Measurements from ENCODE around the gene MYO18A. TPM values are rescaled to one million over a fixed set of nuclear protein-coding genes. Genes with fewer than 3 reads are reported as not detected.

MYO18A gene
- total RNA-seq, 1 experiment from 2014 or later = 89.9 TPM

DNA sequence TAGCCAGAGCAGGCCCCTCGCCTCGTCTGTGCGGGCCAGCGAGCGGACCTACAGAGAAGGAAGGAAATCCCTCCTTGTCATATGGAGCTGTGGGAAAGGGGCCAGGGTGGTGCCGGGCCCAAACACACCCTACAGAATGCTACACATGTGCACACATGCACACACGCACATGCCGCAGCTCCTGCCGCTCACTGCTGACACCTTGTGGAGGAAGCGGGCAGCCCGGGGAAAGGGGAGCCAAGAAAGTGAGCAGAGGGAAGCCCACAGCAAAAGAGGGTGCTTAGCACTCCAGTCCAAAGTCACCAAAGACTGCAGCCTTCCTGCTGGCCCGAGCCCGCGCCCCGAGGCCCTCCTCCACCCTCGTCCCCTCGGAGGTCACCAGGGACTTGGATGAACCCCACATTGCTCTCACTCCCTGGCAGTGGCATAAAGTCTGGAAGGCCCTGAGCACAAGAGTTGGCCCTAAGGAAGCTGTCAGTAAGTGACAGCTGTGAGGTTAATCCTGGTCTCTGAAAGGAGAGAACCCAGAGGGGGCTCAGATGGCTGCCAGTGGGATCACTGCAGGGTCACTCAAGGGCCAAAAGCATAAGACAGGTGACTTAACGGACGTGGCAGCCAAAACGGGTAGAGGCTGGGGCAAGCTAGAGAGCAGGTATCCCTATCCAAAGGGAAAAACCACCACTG is 68.2 kb downstream of the MYO18A start:
- no peaks in the 10 kb centered on the region for H3K27me3 Mint-ChIP-seq (ENCODE audit: unreplicated experiment)
- H3K4me1 Mint-ChIP-seq (ENCODE audit: low read depth, unreplicated experiment) = peaks cover 20% of the 10 kb centered on the region
- H3K36me3 Mint-ChIP-seq (ENCODE audit: insufficient read depth, unreplicated experiment) = peaks cover 17% of the 10 kb centered on the region
- H3K27ac Mint-ChIP-seq (ENCODE audit: unreplicated experiment) = no peak overlapping the region
- peak; percentile 82 for DNase-seq
- no peaks in the 10 kb centered on the region for H3K9me3 Mint-ChIP-seq (ENCODE audit: low read depth, unreplicated experiment)
- intact Hi-C loops (cut with micrococcal nuclease; ENCODE audit: unreplicated experiment) = loop anchor here (10.0 kb wide), 1 partner anchor 387 kb away; the partner anchor contains the start of genes NEK8 and TLCD1
- CTCF ChIA-PET = interaction anchor here (0.7 to 3.3 kb wide), 9 partner anchors 11 to 506 kb away, joined by 3 to 44 read pairs (median 3); no protein-coding TSS in a partner anchor
- no peak overlapping the region for H3K4me3 Mint-ChIP-seq (ENCODE audit: low read depth, unreplicated experiment)
- TF ChIP-seq CTCF (IDR thresholded peaks at IDR 0.05; ENCODE audit: unreplicated experiment) = peak; percentile 87
- no TSS peak for BruUV-seq (replicated peaks)

DNA sequence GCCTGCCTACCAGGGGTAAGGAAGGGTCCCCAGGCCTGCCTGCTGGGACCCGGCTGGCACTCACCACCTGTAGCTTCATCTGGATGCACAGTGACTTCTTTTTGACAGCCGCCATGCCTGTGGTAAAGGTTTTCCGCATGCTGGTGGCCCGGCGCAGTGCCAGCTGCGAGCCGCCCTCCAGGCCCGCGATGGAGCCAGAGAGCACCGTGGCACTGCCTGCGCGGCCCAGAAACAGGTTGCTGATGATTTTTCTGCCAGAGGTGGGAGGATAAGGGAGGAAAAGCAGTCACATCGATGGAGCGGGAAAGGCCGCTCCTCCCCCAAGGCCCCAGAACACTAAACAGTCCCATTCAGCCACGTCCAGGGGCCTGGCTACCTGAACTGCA is 69.8 kb downstream of the MYO18A start:
- intact Hi-C loops (cut with micrococcal nuclease; ENCODE audit: unreplicated experiment) = loop anchor here (10.0 kb wide), 1 partner anchor 386 kb away; the partner anchor contains the start of genes NEK8 and TLCD1
- no peak overlapping the region for H3K27ac Mint-ChIP-seq (ENCODE audit: unreplicated experiment)
- H3K36me3 Mint-ChIP-seq (ENCODE audit: insufficient read depth, unreplicated experiment) = peaks cover 18% of the 10 kb centered on the region
- no peak overlapping the region for H3K4me3 Mint-ChIP-seq (ENCODE audit: low read depth, unreplicated experiment)
- CTCF ChIA-PET = interaction anchor here (1.1 to 2.8 kb wide), 2 partner anchors 35 to 145 kb away, joined by 3 to 17 read pairs; no protein-coding TSS in a partner anchor
- no peak for TF ChIP-seq CTCF (IDR thresholded peaks at IDR 0.05; ENCODE audit: unreplicated experiment)
- BruUV-seq (replicated peaks) = no TSS peak
- no peak for DNase-seq
- no peaks in the 10 kb centered on the region for H3K27me3 Mint-ChIP-seq (ENCODE audit: unreplicated experiment)
- no peaks in the 10 kb centered on the region for H3K9me3 Mint-ChIP-seq (ENCODE audit: low read depth, unreplicated experiment)
- peaks cover 20% of the 10 kb centered on the region for H3K4me1 Mint-ChIP-seq (ENCODE audit: low read depth, unreplicated experiment)

DNA sequence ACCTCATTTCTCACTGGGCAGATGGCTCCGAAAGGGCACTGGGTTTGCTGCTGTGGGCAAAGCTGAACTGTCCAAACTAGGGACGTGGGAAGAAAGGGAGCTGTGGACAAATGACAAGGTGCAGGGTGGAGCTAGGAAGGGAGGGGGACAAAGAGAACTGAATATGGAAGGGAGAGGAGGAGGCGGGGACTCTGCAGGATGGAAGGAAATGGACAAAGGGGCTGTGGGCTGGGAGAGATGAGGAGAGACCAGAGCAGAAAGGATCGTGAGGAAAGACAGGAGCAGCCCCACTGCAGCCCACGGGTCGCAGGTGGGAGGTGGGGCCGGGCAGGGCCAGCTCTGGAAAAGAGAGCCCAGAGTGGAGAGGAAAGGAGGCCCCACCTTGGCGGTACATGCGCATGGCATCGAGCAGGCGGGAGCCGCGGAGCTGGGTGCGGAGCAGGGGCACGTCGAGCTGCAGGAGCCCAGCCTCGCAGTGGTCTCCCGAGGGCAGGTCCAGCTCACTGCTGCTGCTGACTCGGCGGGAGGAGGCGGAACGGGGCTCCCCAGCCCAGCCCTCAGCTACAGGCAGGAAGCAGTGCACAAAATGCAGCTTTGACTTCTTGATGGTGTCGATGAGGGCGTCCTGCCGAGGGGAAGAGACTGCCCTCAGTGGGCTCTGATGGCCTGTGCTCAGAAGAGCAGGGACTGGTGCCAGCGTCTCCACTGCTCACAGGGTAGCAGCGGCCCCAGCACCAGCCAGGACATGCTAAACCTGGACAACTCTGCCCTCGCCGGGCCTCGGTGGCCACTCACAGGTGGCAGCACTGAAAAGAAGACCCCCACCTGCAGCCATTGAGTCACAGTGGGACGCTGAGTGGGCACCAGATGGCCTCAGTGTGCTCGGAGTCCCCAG is 70.5 kb downstream of the MYO18A start:
- H3K4me3 Mint-ChIP-seq (ENCODE audit: low read depth, unreplicated experiment) = no peak overlapping the region

More for the DNA sequence above, 70.5 kb downstream of the MYO18A start:
- no peak for TF ChIP-seq CTCF (IDR thresholded peaks at IDR 0.05; ENCODE audit: unreplicated experiment)
- H3K9me3 Mint-ChIP-seq (ENCODE audit: low read depth, unreplicated experiment) = no peaks in the 10 kb centered on the region
- H3K27me3 Mint-ChIP-seq (ENCODE audit: unreplicated experiment) = no peaks in the 10 kb centered on the region
- no TSS peak for BruUV-seq (replicated peaks)
- CTCF ChIA-PET = interaction anchor here (1.1 to 2.8 kb wide), 2 partner anchors 36 to 144 kb away, joined by 3 to 17 read pairs; no protein-coding TSS in a partner anchor
- peaks cover 22% of the 10 kb centered on the region for H3K36me3 Mint-ChIP-seq (ENCODE audit: insufficient read depth, unreplicated experiment)
- intact Hi-C loops (cut with micrococcal nuclease; ENCODE audit: unreplicated experiment) = loop anchor here (2.0 to 10.0 kb wide), 2 partner anchors 145 to 385 kb away; partner anchors contain the start of genes NEK8 and TLCD1
- no peak overlapping the region for H3K27ac Mint-ChIP-seq (ENCODE audit: unreplicated experiment)
- peaks cover 20% of the 10 kb centered on the region for H3K4me1 Mint-ChIP-seq (ENCODE audit: low read depth, unreplicated experiment)
- DNase-seq = no peak

Data from Calu3 (cell line).